GM12864 (cell line): ENCODE measurements around the gene SYAP1.
"Not testable (repeated sequence)": the region's sequence is repeated elsewhere in the genome, so short reads cannot be mapped to it uniquely, and the experiment has no call there.

Experiments
- DNase-seq: peaks from one replicate; pipeline ENCODE4 v3.0.0-alpha.2; 2011; ENCODE audit warnings: low read depth
- H3K4me3 ChIP-seq: 2 replicates; pipeline ENCODE4 v1.5.1; 2011; ENCODE audit warnings: mild to moderate bottlenecking, low read depth, low read length, control low read depth
- CTCF ChIP-seq: IDR thresholded peaks from 2 replicates; pipeline ENCODE4 v1.5.1; 2011; ENCODE audit warnings: low read depth, mild to moderate bottlenecking, moderate library complexity, low read length, control low read depth, inconsistent platforms; ENCODE audit errors: missing control alignments

The SYAP1 gene

GRCh38 chrX:16770970-16771482 is 51.6 kb downstream of the SYAP1 start:
- no peak overlapping the region for H3K4me3 ChIP-seq
- DNase-seq: no peak
- no peak for TF ChIP-seq CTCF

- no peak for DNase-seq
- H3K4me3 ChIP-seq: no peak overlapping the region
Measured at GRCh38 chrX:16771483-16772398, 52.3 kb downstream of the SYAP1 start.

GRCh38 chrX:16772460-16772859 is 53.0 kb downstream of the SYAP1 start:
- no peak for DNase-seq
- H3K4me3 ChIP-seq: no peak overlapping the region
- no peak for TF ChIP-seq CTCF

More at GRCh38 chrX:16771483-16772398, 52.3 kb downstream of the SYAP1 start:
- TF ChIP-seq CTCF: no peak

GRCh38 chrX:16774746-16775145 is 55.3 kb downstream of the SYAP1 start:
- no peak overlapping the region for H3K4me3 ChIP-seq
- no peak for DNase-seq
- no peak for TF ChIP-seq CTCF

- TF ChIP-seq CTCF: no peak
- H3K4me3 ChIP-seq: no peak overlapping the region
- DNase-seq: no peak
Measured at GRCh38 chrX:16778545-16778944, 59.1 kb downstream of the SYAP1 start.

- DNase-seq: no peak
- H3K4me3 ChIP-seq: no peak overlapping the region
- no peak for TF ChIP-seq CTCF
Measured at GRCh38 chrX:16778993-16779392, 59.6 kb downstream of the SYAP1 start.

GRCh38 chrX:16779815-16780214 is 60.4 kb downstream of the SYAP1 start:
- not testable (repeated sequence) for DNase-seq, H3K4me3 ChIP-seq
